HepG2 (cell line): ENCODE results near the gene DCUN1D3. TPM values are rescaled to one million over a fixed set of nuclear protein-coding genes. Genes with fewer than 3 reads are reported as not detected.
A peak's percentile ranks its signal among the peaks of the same experiment; 100 is the strongest.

Source experiments
- CREM ChIP-seq, 2 experiments: sonication (generic) in 1 of 2; formaldehyde crosslinking in 1 of 2; IDR thresholded peaks; 2 replicates each; pipeline versions ENCODE4 v1.4.0 to v1.6.1; 2016 to 2020; ENCODE audit warnings: antibody characterized with exemption in 1 of 2, mild to moderate bottlenecking in 1 of 2, missing genetic modification reagents in 1 of 2
- DPF2 ChIP-seq: sonication (generic); formaldehyde crosslinking; IDR thresholded peaks from 2 replicates; pipeline ENCODE4 v1.4.0; 2020; ENCODE audit warnings: mild to moderate bottlenecking, low read depth, missing genetic modification reagents, borderline replicate concordance
- ELF1 ChIP-seq: sonication (generic); formaldehyde crosslinking; IDR thresholded peaks from 2 replicates; pipeline ENCODE4 v1.4.0; 2020; ENCODE audit warnings: missing genetic modification reagents
- MTF2 ChIP-seq: sonication (generic); formaldehyde crosslinking; IDR thresholded peaks from 2 replicates; pipeline ENCODE4 v1.5.0; 2020; ENCODE audit warnings: missing genetic modification reagents, borderline replicate concordance
- MZF1 ChIP-seq: sonication (generic); formaldehyde crosslinking; IDR thresholded peaks from 2 replicates; pipeline ENCODE4 v1.8.1; 2023; ENCODE audit warnings: mild to moderate bottlenecking, missing genetic modification reagents, borderline replicate concordance
- RAD21 ChIP-seq: fragments of 450-650 bp; formaldehyde crosslinking; IDR thresholded peaks from 2 replicates; pipeline ENCODE4 v1.5.0; 2020; ENCODE audit warnings: mild to moderate bottlenecking
- SMAD1 ChIP-seq: sonication (generic); formaldehyde crosslinking; IDR thresholded peaks from 2 replicates; pipeline ENCODE4 v1.4.0; 2020; ENCODE audit warnings: missing genetic modification reagents, low read depth, mild to moderate bottlenecking, borderline replicate concordance
- SP2 ChIP-seq: sonication (generic); formaldehyde crosslinking; IDR thresholded peaks from 2 replicates; pipeline ENCODE4 v1.5.1; 2020; ENCODE audit warnings: mild to moderate bottlenecking, missing genetic modification reagents
- SRSF1 ChIP-seq: fragments of 200-400 bp; formaldehyde crosslinking; optimal IDR thresholded peaks from 2 replicates; pipeline ENCODE3; 2017; ENCODE audit warnings: mild to moderate bottlenecking, low read depth, low read length, moderate library complexity
- THYN1 ChIP-seq: sonication (generic); formaldehyde crosslinking; IDR thresholded peaks from 2 replicates; pipeline ENCODE4 v1.8.1; 2023; ENCODE audit warnings: low read depth, mild to moderate bottlenecking, moderate library complexity, missing genetic modification reagents, borderline replicate concordance
- TP53 ChIP-seq: sonication (generic); formaldehyde crosslinking; conservative IDR thresholded peaks from 2 replicates; pipeline ENCODE4 v1.4.0; 2020; ENCODE audit warnings: missing genetic modification reagents
- U2AF2 ChIP-seq: fragments of 200-400 bp; formaldehyde crosslinking; IDR thresholded peaks from 2 replicates; pipeline ENCODE4 v1.6.1; 2017; ENCODE audit warnings: low read depth, mild to moderate bottlenecking, low read length
- ZNF230 ChIP-seq: sonication (generic); formaldehyde crosslinking; IDR thresholded peaks from 2 replicates; pipeline ENCODE4 v1.4.0; 2020; ENCODE audit warnings: mild to moderate bottlenecking, missing genetic modification reagents
- ZNF296 ChIP-seq: sonication (generic); formaldehyde crosslinking; conservative IDR thresholded peaks from 2 replicates; pipeline ENCODE4 v1.5.0; 2020; ENCODE audit warnings: mild to moderate bottlenecking, missing genetic modification reagents
- polyA plus RNA-seq, 8 experiments: library from polyadenylated mRNA; depleted of rRNA in 3 of 8; stranded (reverse) in 7 of 8; unstranded in 1 of 8; fragments of >200 nt; fragmentation: Illumina TruSeq in 4 of 8; extraction: Trizol in 4 of 8; gene quantifications; 2 replicates each; pipeline versions ENCODE4 v1.2.1 to v1.2.3, GENCODE V29; 2011 to 2016; ENCODE audit warnings: low read depth in 4 of 8, missing spikeins in 1 of 8, mixed read lengths in 1 of 8; ENCODE audit not compliant: insufficient read depth in 1 of 8
- total RNA-seq, 5 experiments: library from RNA; depleted of rRNA; stranded (reverse); fragments of >200 nt; fragmentation: Illumina TruSeq; extraction: Trizol; gene quantifications; 2 replicates each; pipeline ENCODE4 v1.2.3, GENCODE V29; 2016; ENCODE audit warnings: low read depth in 1 of 5
- TF ChIP-seq, protein P1 (sequence below): sonication (generic); formaldehyde crosslinking; conservative IDR thresholded peaks from 2 replicates; pipeline ENCODE4 v1.8.0; 2022; ENCODE audit warnings: missing genetic modification reagents
- TF ChIP-seq, protein P2 (sequence below): IDR thresholded peaks from 2 replicates; pipeline ENCODE4 v1.6.1; 2012; ENCODE audit warnings: inconsistent platforms
- TF ChIP-seq, protein P3 (sequence below): sonication (generic); formaldehyde crosslinking; IDR thresholded peaks from 2 replicates; pipeline ENCODE4 v1.4.0; 2020; ENCODE audit warnings: mild to moderate bottlenecking, missing genetic modification reagents
- TF ChIP-seq, protein P4 (sequence below): sonication (generic); formaldehyde crosslinking; IDR thresholded peaks from 2 replicates; pipeline ENCODE4 v1.5.0; 2020; ENCODE audit warnings: mild to moderate bottlenecking, missing genetic modification reagents
- TF ChIP-seq, protein P5 (sequence below): sonication (generic); formaldehyde crosslinking; IDR thresholded peaks from 2 replicates; pipeline ENCODE4 v1.8.1; 2023; ENCODE audit warnings: mild to moderate bottlenecking, missing genetic modification reagents, borderline replicate concordance

Gene DCUN1D3
- total and polyA plus RNA-seq, 2 of the 13 experiments (the other 11 are each of a cell fraction or from before 2014, with no cell fraction given), result 5.0 to 19.3 TPM

DNA sequence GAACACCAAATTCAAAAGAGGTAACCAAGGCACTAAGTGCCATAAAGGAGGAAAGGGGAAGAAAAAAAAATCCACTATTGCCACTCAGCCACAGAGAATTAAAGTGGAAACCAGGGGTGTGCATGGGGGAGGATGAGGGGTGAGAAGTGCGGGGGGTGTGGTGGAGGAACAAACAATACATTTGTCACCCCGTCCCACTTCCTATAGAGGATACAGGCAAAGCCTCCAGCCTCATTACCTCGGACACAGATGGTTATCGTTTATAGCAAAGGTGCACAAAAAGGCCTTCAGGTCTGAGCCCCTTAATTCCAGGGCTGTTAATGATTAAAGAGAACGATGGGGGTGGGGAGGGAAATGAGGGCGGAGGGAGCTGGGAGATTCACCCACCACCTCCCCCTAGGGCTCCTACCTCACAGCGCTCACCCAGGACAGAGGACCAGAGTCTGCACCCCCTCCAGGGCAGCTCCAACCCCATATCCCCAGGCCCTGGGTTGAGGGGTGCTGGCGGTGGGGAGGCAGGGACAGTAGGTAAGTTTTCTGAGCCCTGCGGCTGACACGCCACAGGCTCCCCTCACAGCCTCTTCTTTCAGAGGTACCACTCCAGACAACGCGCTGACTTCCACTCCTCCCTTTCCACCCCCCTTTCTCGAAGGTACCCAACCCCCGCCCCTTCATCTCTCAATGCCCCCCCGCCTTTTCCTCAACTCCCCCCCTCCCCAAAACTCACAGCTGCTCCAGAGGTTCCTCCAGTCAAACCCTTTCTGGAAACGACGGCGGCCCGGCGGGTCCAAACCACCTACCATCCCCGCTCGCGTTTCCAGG lies 470 bp downstream of the DCUN1D3 start (continued):
- TF ChIP-seq, protein P1, sequence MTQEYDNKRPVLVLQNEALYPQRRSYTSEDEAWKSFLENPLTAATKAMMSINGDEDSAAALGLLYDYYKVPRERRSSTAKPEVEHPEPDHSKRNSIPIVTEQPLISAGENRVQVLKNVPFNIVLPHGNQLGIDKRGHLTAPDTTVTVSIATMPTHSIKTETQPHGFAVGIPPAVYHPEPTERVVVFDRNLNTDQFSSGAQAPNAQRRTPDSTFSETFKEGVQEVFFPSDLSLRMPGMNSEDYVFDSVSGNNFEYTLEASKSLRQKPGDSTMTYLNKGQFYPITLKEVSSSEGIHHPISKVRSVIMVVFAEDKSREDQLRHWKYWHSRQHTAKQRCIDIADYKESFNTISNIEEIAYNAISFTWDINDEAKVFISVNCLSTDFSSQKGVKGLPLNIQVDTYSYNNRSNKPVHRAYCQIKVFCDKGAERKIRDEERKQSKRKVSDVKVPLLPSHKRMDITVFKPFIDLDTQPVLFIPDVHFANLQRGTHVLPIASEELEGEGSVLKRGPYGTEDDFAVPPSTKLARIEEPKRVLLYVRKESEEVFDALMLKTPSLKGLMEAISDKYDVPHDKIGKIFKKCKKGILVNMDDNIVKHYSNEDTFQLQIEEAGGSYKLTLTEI (CRISPR knock-in tag), result no peak
- TF ChIP-seq SRSF1, result peak; percentile 60
- TF ChIP-seq ELF1 (CRISPR knock-in tag), result no peak; the same call in 1 of the 2 replicates
- no peak for TF ChIP-seq SP2
- TF ChIP-seq, protein P2, sequence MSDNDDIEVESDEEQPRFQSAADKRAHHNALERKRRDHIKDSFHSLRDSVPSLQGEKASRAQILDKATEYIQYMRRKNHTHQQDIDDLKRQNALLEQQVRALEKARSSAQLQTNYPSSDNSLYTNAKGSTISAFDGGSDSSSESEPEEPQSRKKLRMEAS, result no peak
- peak; percentile 24; the same call in 1 of the 2 replicates for TF ChIP-seq CREM (IDR thresholded peaks at IDR 0.05)
- no peak for TF ChIP-seq CREM (CRISPR knock-in tag; IDR thresholded peaks at IDR 0.05)
- TF ChIP-seq, protein P3, sequence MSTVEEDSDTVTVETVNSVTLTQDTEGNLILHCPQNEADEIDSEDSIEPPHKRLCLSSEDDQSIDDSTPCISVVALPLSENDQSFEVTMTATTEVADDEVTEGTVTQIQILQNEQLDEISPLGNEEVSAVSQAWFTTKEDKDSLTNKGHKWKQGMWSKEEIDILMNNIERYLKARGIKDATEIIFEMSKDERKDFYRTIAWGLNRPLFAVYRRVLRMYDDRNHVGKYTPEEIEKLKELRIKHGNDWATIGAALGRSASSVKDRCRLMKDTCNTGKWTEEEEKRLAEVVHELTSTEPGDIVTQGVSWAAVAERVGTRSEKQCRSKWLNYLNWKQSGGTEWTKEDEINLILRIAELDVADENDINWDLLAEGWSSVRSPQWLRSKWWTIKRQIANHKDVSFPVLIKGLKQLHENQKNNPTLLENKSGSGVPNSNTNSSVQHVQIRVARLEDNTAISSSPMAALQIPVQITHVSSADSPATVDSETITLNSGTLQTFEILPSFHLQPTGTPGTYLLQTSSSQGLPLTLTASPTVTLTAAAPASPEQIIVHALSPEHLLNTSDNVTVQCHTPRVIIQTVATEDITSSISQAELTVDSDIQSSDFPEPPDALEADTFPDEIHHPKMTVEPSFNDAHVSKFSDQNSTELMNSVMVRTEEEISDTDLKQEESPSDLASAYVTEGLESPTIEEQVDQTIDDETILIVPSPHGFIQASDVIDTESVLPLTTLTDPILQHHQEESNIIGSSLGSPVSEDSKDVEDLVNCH (CRISPR knock-in tag), result peak; percentile 82; the same call in 1 of the 2 replicates
- 0 out of 2 replicates have a peak, but pooled peaks have one; percentile 38 for TF ChIP-seq ZNF230 (CRISPR knock-in tag)
- TF ChIP-seq DPF2 (CRISPR knock-in tag), result no peak
- TF ChIP-seq RAD21 (CRISPR knock-in tag), result peak; percentile 47; the same call in 1 of the 2 replicates
- no peak for TF ChIP-seq TP53 (CRISPR knock-in tag)
- TF ChIP-seq MZF1, result no peak
- no peak for TF ChIP-seq MTF2 (CRISPR knock-in tag)
- TF ChIP-seq U2AF2, result no peak
- TF ChIP-seq, protein P4, sequence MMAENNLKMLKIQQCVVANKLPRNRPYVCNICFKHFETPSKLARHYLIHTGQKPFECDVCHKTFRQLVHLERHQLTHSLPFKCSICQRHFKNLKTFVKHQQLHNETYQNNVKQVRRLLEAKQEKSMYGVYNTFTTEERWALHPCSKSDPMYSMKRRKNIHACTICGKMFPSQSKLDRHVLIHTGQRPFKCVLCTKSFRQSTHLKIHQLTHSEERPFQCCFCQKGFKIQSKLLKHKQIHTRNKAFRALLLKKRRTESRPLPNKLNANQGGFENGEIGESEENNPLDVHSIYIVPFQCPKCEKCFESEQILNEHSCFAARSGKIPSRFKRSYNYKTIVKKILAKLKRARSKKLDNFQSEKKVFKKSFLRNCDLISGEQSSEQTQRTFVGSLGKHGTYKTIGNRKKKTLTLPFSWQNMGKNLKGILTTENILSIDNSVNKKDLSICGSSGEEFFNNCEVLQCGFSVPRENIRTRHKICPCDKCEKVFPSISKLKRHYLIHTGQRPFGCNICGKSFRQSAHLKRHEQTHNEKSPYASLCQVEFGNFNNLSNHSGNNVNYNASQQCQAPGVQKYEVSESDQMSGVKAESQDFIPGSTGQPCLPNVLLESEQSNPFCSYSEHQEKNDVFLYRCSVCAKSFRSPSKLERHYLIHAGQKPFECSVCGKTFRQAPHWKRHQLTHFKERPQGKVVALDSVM (CRISPR knock-in tag), result peak; percentile 36; the same call in 1 of the 2 replicates
- peak; percentile 96; the same call in 1 of the 2 replicates for TF ChIP-seq THYN1 (CRISPR knock-in tag)
- peak; percentile 77; the same call in 1 of the 2 replicates for TF ChIP-seq SMAD1 (CRISPR knock-in tag)
- TF ChIP-seq, protein P5, sequence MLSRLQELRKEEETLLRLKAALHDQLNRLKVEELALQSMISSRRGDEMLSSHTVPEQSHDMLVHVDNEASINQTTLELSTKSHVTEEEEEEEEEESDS (CRISPR knock-in tag), result peak; percentile 61; the same call in 1 of the 2 replicates
- no peak for TF ChIP-seq ZNF296 (CRISPR knock-in tag)
